Mesendoderm (in vitro differentiated cells): ENCODE data around the gene MAP9.

Experiments used
- DNase-seq: peaks from one replicate; pipeline ENCODE4 v3.0.0; 2013
- H2AK5ac ChIP-seq: 2 replicates; pipeline ENCODE4 v1.6.1; 2013; ENCODE audit warnings: low read length, inconsistent platforms
- H2BK120ac ChIP-seq: 2 replicates; pipeline ENCODE4 v1.6.1; 2013; ENCODE audit warnings: low read depth, mild to moderate bottlenecking, low read length, moderate library complexity, mixed read lengths
- H2BK15ac ChIP-seq: replicated peaks from 2 replicates; pipeline ENCODE4 v1.6.1; 2013; ENCODE audit warnings: low read depth, mild to moderate bottlenecking, moderate library complexity
- H2BK5ac ChIP-seq: 2 replicates; pipeline ENCODE4 v1.6.1; 2013; ENCODE audit warnings: low read length, inconsistent platforms
- H3K18ac ChIP-seq: 2 replicates; pipeline ENCODE4 v1.6.1; 2013; ENCODE audit warnings: mild to moderate bottlenecking, low read length, mixed read lengths
- H3K23ac ChIP-seq: one replicate; pipeline ENCODE4 v1.6.1; 2013; ENCODE audit warnings: low read length
- H3K27ac ChIP-seq: 2 replicates; pipeline ENCODE4 v1.5.1; 2013; ENCODE audit warnings: low read depth, mild to moderate bottlenecking, inconsistent platforms, low read length, moderate library complexity
- H3K27me3 ChIP-seq: 2 replicates; pipeline ENCODE4 v1.6.1; 2013; ENCODE audit warnings: low read length, control low read depth, mild to moderate bottlenecking, inconsistent platforms; ENCODE audit not compliant: insufficient read depth, poor library complexity
- H3K36me3 ChIP-seq: 2 replicates; pipeline ENCODE4 v1.6.1; 2013; ENCODE audit warnings: low read length, inconsistent platforms; ENCODE audit not compliant: control insufficient read depth, insufficient read depth
- H3K4ac ChIP-seq: one replicate; pipeline ENCODE4 v1.6.1; 2013; ENCODE audit warnings: low read depth, mild to moderate bottlenecking, low read length, moderate library complexity
- H3K4me1 ChIP-seq: 2 replicates; pipeline ENCODE4 v1.6.1; 2013; ENCODE audit warnings: low read depth, low read length, inconsistent platforms; ENCODE audit not compliant: control insufficient read depth
- H3K4me2 ChIP-seq: 2 replicates; pipeline ENCODE4 v1.6.1; 2013; ENCODE audit warnings: low read length
- H3K4me3 ChIP-seq: 2 replicates; pipeline ENCODE4 v1.5.1; 2013; ENCODE audit warnings: mild to moderate bottlenecking, low read length
- H3K56ac ChIP-seq: one replicate; pipeline ENCODE4 v1.6.1; 2013; ENCODE audit warnings: low read length
- H3K79me1 ChIP-seq: 2 replicates; pipeline ENCODE4 v1.6.1; 2013; ENCODE audit warnings: low read length, inconsistent platforms
- H3K79me2 ChIP-seq: 2 replicates; pipeline ENCODE4 v1.6.1; 2013; ENCODE audit warnings: mild to moderate bottlenecking, low read length; ENCODE audit not compliant: control insufficient read depth, insufficient read depth
- H3K9ac ChIP-seq: 2 replicates; pipeline ENCODE4 v1.6.1; 2013; ENCODE audit warnings: low read length, inconsistent platforms
- H4K5ac ChIP-seq: one replicate; pipeline ENCODE4 v1.6.1; 2013; ENCODE audit warnings: low read length
- H4K8ac ChIP-seq: one replicate; pipeline ENCODE4 v1.6.1; 2013; ENCODE audit warnings: low read depth, mild to moderate bottlenecking, control low read depth, low read length, moderate library complexity
- WGBS: extraction: QIAGEN DNeasy Blood & Tissue Kit; methylation state at CpG from one replicate; pipeline ENCODE4 v1.1.7; 2013; ENCODE audit warnings: low lambda C conversion rate, missing lambda C conversion rate; ENCODE audit not compliant: insufficient coverage; ENCODE audit errors: extremely low coverage; 5-methylcytosine and 5-hydroxymethylcytosine counted together

MAP9 gene

DNA sequence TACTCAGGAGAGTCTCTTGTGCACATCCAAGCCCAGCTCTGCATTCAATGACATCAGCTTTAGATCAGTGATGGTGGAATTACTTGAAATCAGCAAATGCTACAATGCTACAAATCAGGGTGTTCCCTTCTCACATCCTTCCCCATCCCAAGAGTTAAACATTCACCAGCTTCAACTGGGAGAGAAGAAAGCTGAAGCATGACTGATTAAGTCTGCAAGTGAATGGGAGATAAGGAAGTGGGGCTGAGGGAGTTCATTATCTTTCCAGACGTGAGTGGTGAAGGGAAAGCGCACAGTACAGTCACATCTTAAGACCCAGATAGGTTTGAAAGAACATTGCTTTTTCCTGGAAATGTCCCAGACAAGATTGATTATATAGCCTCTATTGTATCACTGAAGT lies 26.2 kb upstream of the MAP9 start:
- Histone ChIP-seq H3K79me1 (no peaks in the 10 kb centered on the region), H2BK120ac (no peak overlapping the region), H3K23ac (no peak overlapping the region), H3K4me3 (no peak overlapping the region), H2BK5ac (no peak overlapping the region), H3K4me1 (no peaks in the 10 kb centered on the region), H3K27me3 (no peaks in the 10 kb centered on the region), H3K18ac (no peak overlapping the region), H3K9ac (no peak overlapping the region), H4K8ac (no peak overlapping the region), H3K56ac (no peak overlapping the region), H4K5ac (no peak overlapping the region), H3K4ac (no peak overlapping the region), H3K27ac (no peak overlapping the region), H2AK5ac (no peak overlapping the region), H3K36me3 (no peaks in the 10 kb centered on the region), H2BK15ac (no peak overlapping the region), H3K79me2 (no peaks in the 10 kb centered on the region), H3K4me2 (no peak overlapping the region)
- DNase-seq: peak; percentile 23
- no CpG with 5 or more reads among the region's 2 CpGs for WGBS

GRCh38 chr4:155400893-155401292 lies 24.1 kb upstream of the MAP9 start:
- no peaks in the 10 kb centered on the region for H3K79me1 ChIP-seq
- no peak for DNase-seq
- WGBS: no CpG with 5 or more reads among the region's 2 CpGs

DNA sequence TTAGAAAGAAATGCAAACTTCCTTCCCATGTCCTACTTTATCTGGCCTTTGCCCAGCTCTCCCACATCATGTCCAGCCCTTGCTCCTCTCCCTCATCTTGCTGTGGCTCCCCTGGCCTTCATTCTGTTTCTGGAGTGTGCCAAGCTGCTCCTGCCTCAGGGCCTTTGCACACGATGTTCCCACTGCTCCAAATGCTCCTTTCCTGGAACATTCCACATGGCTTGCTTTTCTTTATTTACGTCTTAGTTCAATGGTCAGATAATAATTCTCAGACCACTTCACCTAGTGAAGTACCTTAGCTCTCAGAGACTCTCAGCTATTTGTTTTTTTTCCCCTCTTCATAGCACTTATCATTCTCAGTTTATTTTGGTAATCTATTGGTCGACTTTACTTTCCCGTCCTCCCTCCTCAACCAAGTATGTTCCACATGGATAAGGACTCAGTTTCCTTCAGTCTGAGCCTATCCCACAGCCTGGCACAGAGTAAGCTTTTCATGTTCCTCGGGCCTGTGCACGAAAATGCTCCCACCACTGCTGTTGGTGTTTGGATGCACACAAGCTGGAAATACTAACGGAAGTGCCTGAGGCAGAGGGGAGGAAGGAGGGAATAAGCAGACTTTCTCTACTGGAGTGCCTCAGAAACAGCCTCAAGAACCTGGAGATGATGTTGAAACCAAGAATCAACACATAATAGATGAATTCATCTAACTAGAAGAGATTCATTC lies 23.4 kb upstream of the MAP9 start:
- Histone ChIP-seq H2BK120ac (no peak overlapping the region), H3K4me1 (no peaks in the 10 kb centered on the region), H3K79me2 (no peaks in the 10 kb centered on the region), H3K4me3 (no peak overlapping the region), H2BK5ac (no peak overlapping the region), H3K56ac (no peak overlapping the region), H3K23ac (no peak overlapping the region), H3K79me1 (no peaks in the 10 kb centered on the region), H3K4me2 (no peak overlapping the region), H3K4ac (no peak overlapping the region), H4K5ac (no peak overlapping the region), H2AK5ac (no peak overlapping the region), H2BK15ac (no peak overlapping the region), H3K36me3 (no peaks in the 10 kb centered on the region), H3K9ac (no peak overlapping the region), H3K18ac (no peak overlapping the region), H3K27me3 (no peaks in the 10 kb centered on the region), H3K27ac (no peak overlapping the region), H4K8ac (no peak overlapping the region)
- no peak for DNase-seq
- WGBS: no CpG with 5 or more reads among the region's 7 CpGs

More at GRCh38 chr4:155400893-155401292, 24.1 kb upstream of the MAP9 start:
- H3K4me2 ChIP-seq: no peak overlapping the region
- no peak overlapping the region for H3K9ac ChIP-seq
- no peak overlapping the region for H3K23ac ChIP-seq
- no peak overlapping the region for H4K5ac ChIP-seq
- no peaks in the 10 kb centered on the region for H3K79me2 ChIP-seq
- no peak overlapping the region for H3K4me3 ChIP-seq
- H2BK5ac ChIP-seq: no peak overlapping the region
- no peak overlapping the region for H2AK5ac ChIP-seq
- H4K8ac ChIP-seq: no peak overlapping the region
- H3K18ac ChIP-seq: no peak overlapping the region
- H3K4ac ChIP-seq: no peak overlapping the region
- H3K36me3 ChIP-seq: no peaks in the 10 kb centered on the region
- no peaks in the 10 kb centered on the region for H3K27me3 ChIP-seq
- no peaks in the 10 kb centered on the region for H3K4me1 ChIP-seq
- H3K27ac ChIP-seq: no peak overlapping the region
- H3K56ac ChIP-seq: no peak overlapping the region
- H2BK15ac ChIP-seq: no peak overlapping the region
- no peak overlapping the region for H2BK120ac ChIP-seq

GRCh38 chr4:155392481-155393184 lies 15.9 kb upstream of the MAP9 start:
- Histone ChIP-seq H3K9ac (no peak overlapping the region), H3K4me1 (no peaks in the 10 kb centered on the region), H3K4me3 (no peak overlapping the region), H2BK15ac (no peak overlapping the region), H3K27ac (no peak overlapping the region), H2AK5ac (no peak overlapping the region), H3K79me2 (no peaks in the 10 kb centered on the region), H3K4ac (no peak overlapping the region), H4K5ac (no peak overlapping the region), H3K27me3 (no peaks in the 10 kb centered on the region), H3K23ac (no peak overlapping the region), H3K56ac (no peak overlapping the region), H3K18ac (no peak overlapping the region), H2BK5ac (no peak overlapping the region), H4K8ac (no peak overlapping the region), H3K4me2 (no peak overlapping the region), H3K79me1 (no peaks in the 10 kb centered on the region), H3K36me3 (no peaks in the 10 kb centered on the region), H2BK120ac (no peak overlapping the region)
- DNase-seq: peak; percentile 23
- WGBS: no CpG with 5 or more reads among the region's 8 CpGs

- Histone ChIP-seq H3K18ac (no peak overlapping the region), H4K5ac (no peak overlapping the region), H3K9ac (no peak overlapping the region), H4K8ac (no peak overlapping the region), H3K56ac (no peak overlapping the region), H2BK120ac (no peak overlapping the region), H3K36me3 (no peaks in the 10 kb centered on the region), H3K27ac (no peak overlapping the region), H3K79me2 (no peaks in the 10 kb centered on the region), H3K27me3 (no peaks in the 10 kb centered on the region), H3K4ac (no peak overlapping the region), H3K4me1 (no peaks in the 10 kb centered on the region), H3K23ac (no peak overlapping the region), H2BK15ac (no peak overlapping the region), H3K79me1 (no peaks in the 10 kb centered on the region), H2AK5ac (no peak overlapping the region), H2BK5ac (no peak overlapping the region), H3K4me3 (no peak overlapping the region), H3K4me2 (no peak overlapping the region)
- DNase-seq: no peak
Observed at GRCh38 chr4:155391932-155392331, 15.2 kb upstream of the MAP9 start.
